SH-SY5Y (cell line): ENCODE results near the gene PIPOX.

Experiments
- GATA2 ChIP-seq: IDR thresholded peaks from 2 replicates; pipeline ENCODE4 v1.6.1; 2011; ENCODE audit warnings: mild to moderate bottlenecking, low read depth, low read length
- GATA3 ChIP-seq: IDR thresholded peaks from 2 replicates; pipeline ENCODE4 v1.6.1; 2011; ENCODE audit warnings: low read depth, mild to moderate bottlenecking, low read length, moderate library complexity

DNA sequence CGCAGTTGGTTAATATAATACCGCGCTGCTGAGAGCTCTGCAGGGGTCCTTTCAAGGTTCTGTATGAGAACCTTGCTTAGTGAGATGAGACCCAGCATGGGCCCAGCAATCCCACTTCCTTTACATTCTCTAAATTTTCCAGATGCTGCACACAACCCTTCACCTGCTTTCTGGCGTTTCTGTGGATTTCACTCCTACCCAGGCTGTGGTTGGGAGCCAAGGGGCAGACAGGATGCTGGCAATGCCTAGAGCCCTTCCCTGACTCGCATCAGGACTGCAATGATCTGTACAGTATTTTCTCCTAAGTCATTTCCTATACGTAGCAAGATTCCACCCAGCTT is 10.1 kb upstream of the PIPOX start:
- no peak for TF ChIP-seq GATA3
- no peak for TF ChIP-seq GATA2
